Endodermal cell (in vitro differentiated cells): ENCODE results near the gene TRIM14. TPM values are rescaled to one million over a fixed set of nuclear protein-coding genes. Genes with fewer than 3 reads are reported as not detected.

Source experiments
- DNase-seq: peaks from one replicate; pipeline ENCODE4 v3.0.0-alpha.2; 2017
- H3K27ac ChIP-seq: 2 replicates; pipeline ENCODE4 v1.5.1; 2013; ENCODE audit warnings: mild to moderate bottlenecking, low read depth, low read length, moderate library complexity
- H3K27me3 ChIP-seq: 2 replicates; pipeline ENCODE4 v1.6.1; 2013; ENCODE audit warnings: mild to moderate bottlenecking, low read length, moderate library complexity; ENCODE audit not compliant: insufficient read depth, control insufficient read depth, poor library complexity, severe bottlenecking
- H3K36me3 ChIP-seq: 2 replicates; pipeline ENCODE4 v1.7.0; 2013; ENCODE audit warnings: mild to moderate bottlenecking, low read length, moderate library complexity; ENCODE audit not compliant: control insufficient read depth, insufficient read depth
- H3K4me1 ChIP-seq: one replicate; pipeline ENCODE4 v1.7.0; 2013; ENCODE audit warnings: low read length; ENCODE audit not compliant: control insufficient read depth, insufficient read depth
- H3K4me3 ChIP-seq: 2 replicates; pipeline ENCODE4 v1.5.1; 2013; ENCODE audit warnings: mild to moderate bottlenecking, low read length, moderate library complexity
- H3K9ac ChIP-seq: 2 replicates; pipeline ENCODE4 v1.6.1; 2013; ENCODE audit warnings: mild to moderate bottlenecking, low read length, moderate library complexity; ENCODE audit not compliant: poor library complexity, severe bottlenecking; ENCODE audit errors: extremely low read depth
- H3K9me3 ChIP-seq: 2 replicates; pipeline ENCODE4 v1.6.1; 2013; ENCODE audit warnings: mild to moderate bottlenecking, low read length, moderate library complexity; ENCODE audit not compliant: control insufficient read depth
- H3K27ac Mint-ChIP-seq: 2 replicates; pipeline ENCODE4 v1.8.0; 2020; ENCODE audit warnings: mixed read lengths
- H3K27me3 Mint-ChIP-seq: 2 replicates; pipeline ENCODE4 v1.8.0; 2021; ENCODE audit warnings: mild to moderate bottlenecking, mixed read lengths; ENCODE audit not compliant: insufficient read depth
- H3K36me3 Mint-ChIP-seq: 2 replicates; pipeline ENCODE4 v1.8.0; 2020; ENCODE audit warnings: low read depth, mixed read lengths
- H3K4me1 Mint-ChIP-seq: 2 replicates; pipeline ENCODE4 v1.8.0; 2020; ENCODE audit warnings: mixed read lengths
- H3K4me3 Mint-ChIP-seq: 2 replicates; pipeline ENCODE4 v1.8.0; 2020; ENCODE audit warnings: mild to moderate bottlenecking, moderate library complexity, mixed read lengths
- H3K9me3 Mint-ChIP-seq: 2 replicates; pipeline ENCODE4 v1.8.0; 2020; ENCODE audit warnings: mild to moderate bottlenecking, mixed read lengths
- WGBS, 2 experiments: methylation state at CpG; one replicate each; pipeline versions ENCODE4 v1.1.5 to v1.1.7; 2013; ENCODE audit warnings: missing lambda C conversion rate in 2 of 2, mixed read lengths in 1 of 2; ENCODE audit not compliant: insufficient coverage in 1 of 2, insufficient read length in 1 of 2; 5-methylcytosine and 5-hydroxymethylcytosine counted together
- total RNA-seq, 2 donors: library from RNA; stranded (reverse); fragmentation: NEBNext Ultra II Directional in 1 of 2; extraction: Animal tissue kit (Norgen Biotek cat#: 25700) in 1 of 2; gene quantifications; 2 replicates in 1 of 2; 3 replicates in 1 of 2; pipeline ENCODE4 v1.2.1, GENCODE V29; 2021
- TF ChIP-seq, protein P1 (sequence below): fragments of 200-600 bp; sonication (generic); conservative IDR thresholded peaks from 2 replicates; pipeline ENCODE4 v1.5.0; 2021; ENCODE audit warnings: antibody characterized with exemption, mild to moderate bottlenecking

The TRIM14 gene
- total RNA-seq, 2 donors from 2014 or later = 3.1 to 5.1 TPM

DNA sequence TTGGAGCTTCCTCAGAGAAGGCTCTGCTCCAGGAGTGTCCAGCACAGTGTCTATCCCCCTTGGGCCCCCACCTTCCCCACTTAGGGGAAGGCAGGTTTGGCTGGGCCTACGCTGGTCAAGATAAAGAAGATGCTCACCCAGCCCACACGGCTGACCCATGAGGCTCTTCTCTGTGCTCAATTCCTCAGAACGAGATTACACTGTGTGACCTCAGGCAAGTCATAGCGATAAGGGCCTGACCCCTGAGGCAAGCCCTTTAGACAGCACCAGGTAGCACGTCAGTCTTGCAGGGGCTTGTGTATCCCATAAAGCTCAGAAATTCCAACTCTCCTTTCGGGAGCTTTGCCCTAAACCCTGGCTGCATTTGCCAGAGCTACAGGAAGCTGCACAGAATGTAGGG lies 40.8 kb upstream of the TRIM14 start:
- no peaks in the 10 kb centered on the region for H3K4me1 Mint-ChIP-seq
- no peaks in the 10 kb centered on the region for H3K9me3 Mint-ChIP-seq
- no peak for DNase-seq
- Histone ChIP-seq H3K36me3 (peaks cover 11% of the 10 kb centered on the region), H3K9me3 (no peaks in the 10 kb centered on the region), H3K4me1 (no peaks in the 10 kb centered on the region), H3K4me3 (no peak overlapping the region), H3K27me3 (no peaks in the 10 kb centered on the region), H3K27ac (no peak overlapping the region), H3K9ac (no peak overlapping the region)
- H3K4me3 Mint-ChIP-seq = no peak overlapping the region
- H3K36me3 Mint-ChIP-seq = peaks cover 8% of the 10 kb centered on the region
- 92% methylated on average over 6 of the region's 6 CpGs for WGBS, 2 experiments
- peak overlapping the region; percentile 10 for H3K27ac Mint-ChIP-seq
- TF ChIP-seq, protein P1, sequence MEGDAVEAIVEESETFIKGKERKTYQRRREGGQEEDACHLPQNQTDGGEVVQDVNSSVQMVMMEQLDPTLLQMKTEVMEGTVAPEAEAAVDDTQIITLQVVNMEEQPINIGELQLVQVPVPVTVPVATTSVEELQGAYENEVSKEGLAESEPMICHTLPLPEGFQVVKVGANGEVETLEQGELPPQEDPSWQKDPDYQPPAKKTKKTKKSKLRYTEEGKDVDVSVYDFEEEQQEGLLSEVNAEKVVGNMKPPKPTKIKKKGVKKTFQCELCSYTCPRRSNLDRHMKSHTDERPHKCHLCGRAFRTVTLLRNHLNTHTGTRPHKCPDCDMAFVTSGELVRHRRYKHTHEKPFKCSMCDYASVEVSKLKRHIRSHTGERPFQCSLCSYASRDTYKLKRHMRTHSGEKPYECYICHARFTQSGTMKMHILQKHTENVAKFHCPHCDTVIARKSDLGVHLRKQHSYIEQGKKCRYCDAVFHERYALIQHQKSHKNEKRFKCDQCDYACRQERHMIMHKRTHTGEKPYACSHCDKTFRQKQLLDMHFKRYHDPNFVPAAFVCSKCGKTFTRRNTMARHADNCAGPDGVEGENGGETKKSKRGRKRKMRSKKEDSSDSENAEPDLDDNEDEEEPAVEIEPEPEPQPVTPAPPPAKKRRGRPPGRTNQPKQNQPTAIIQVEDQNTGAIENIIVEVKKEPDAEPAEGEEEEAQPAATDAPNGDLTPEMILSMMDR = no peak
- H3K27me3 Mint-ChIP-seq = no peaks in the 10 kb centered on the region

DNA sequence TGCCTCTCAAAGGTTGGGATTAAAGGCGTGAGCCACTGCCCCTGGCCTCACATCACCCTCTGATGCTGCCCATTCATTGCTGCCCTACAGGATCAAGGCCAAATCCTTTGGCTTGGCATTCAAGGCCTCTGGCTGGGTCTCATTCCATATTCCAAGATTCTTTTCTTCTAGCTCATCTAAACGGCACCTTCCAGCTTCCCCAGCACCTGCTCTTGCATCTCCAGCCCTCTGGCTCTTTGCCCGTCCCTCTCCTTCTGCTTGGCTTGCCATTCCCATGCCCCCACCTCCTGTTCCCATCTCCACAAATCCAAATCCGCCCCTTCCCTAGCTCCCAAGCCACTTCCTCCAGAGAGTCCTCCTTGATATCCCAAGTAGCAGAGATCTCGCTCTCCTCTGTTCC lies 40.3 kb upstream of the TRIM14 start:
- Mint-ChIP-seq H3K4me3 (no peak overlapping the region), H3K27ac (no peak overlapping the region), H3K9me3 (no peaks in the 10 kb centered on the region), H3K4me1 (no peaks in the 10 kb centered on the region), H3K27me3 (no peaks in the 10 kb centered on the region), H3K36me3 (peaks cover 8% of the 10 kb centered on the region)
- TF ChIP-seq, protein P1 = no peak
- peaks cover 16% of the 10 kb centered on the region for H3K36me3 ChIP-seq
- H3K27ac ChIP-seq = no peak overlapping the region
- DNase-seq = no peak
- WGBS, 2 experiments = 88 to 94% methylated on average over 5 of the region's 5 CpGs
- no peak overlapping the region for H3K4me3 ChIP-seq
- no peaks in the 10 kb centered on the region for H3K4me1 ChIP-seq
- H3K9me3 ChIP-seq = no peaks in the 10 kb centered on the region
- H3K9ac ChIP-seq = no peak overlapping the region
- no peaks in the 10 kb centered on the region for H3K27me3 ChIP-seq

DNA sequence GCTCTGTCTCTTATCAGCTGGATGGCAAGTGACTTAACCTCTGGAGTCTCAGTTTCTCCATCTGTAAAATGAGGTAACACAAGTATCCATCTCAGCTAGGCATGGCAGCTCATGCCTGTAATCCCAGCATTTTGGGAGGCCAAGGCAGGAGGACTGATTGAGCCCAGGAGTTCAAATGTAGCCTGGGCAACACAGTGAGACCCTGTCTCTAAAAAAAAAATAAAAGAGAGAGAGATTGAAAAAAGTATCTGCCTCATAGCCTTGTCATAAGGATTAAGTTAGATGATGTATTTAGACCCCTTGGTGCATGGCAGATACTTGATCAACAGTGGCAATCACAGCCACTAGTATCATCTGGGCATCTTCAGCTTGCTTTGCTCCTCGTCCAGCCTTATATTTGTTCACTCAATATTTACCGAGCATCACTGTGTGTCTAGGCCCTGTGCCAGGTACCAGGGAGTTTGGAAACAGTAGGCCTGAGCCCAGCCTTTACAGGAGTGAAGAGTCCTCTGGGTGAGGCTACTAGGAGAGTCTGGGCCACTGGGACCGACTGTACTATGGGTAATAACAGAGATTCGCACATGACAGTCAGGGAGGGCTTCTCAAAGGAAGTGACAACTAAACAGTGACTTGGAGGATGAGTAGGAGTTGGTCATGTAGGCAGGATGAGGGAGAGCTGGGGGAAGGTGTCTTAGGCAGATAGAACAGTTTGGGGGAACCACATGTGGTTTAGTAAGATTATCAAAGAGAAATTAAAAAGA lies 39.2 kb upstream of the TRIM14 start:
- Mint-ChIP-seq H3K27me3 (no peaks in the 10 kb centered on the region), H3K9me3 (no peaks in the 10 kb centered on the region), H3K27ac (no peak overlapping the region), H3K4me3 (no peak overlapping the region), H3K4me1 (no peaks in the 10 kb centered on the region), H3K36me3 (peaks cover 14% of the 10 kb centered on the region)
- DNase-seq = no peak
- Histone ChIP-seq H3K9me3 (no peaks in the 10 kb centered on the region), H3K27ac (no peak overlapping the region), H3K9ac (no peak overlapping the region), H3K36me3 (peaks cover 16% of the 10 kb centered on the region), H3K27me3 (no peaks in the 10 kb centered on the region), H3K4me1 (no peaks in the 10 kb centered on the region), H3K4me3 (no peak overlapping the region)
- TF ChIP-seq, protein P1 = no peak
- 92 to 100% methylated on average over 4 of the region's 4 CpGs for WGBS, 2 experiments
